ENCODE measurements around the gene CDH23. TPM values are rescaled to one million over a fixed set of nuclear protein-coding genes. Genes with fewer than 3 reads are reported as not detected.
A peak's percentile ranks its signal among the peaks of the same experiment; 100 is the strongest.

The CDH23 gene
- polyA plus RNA-seq, 1 experiment = 0.01 TPM

GRCh38 chr10:71811351-71811750 is 414.6 kb downstream of the CDH23 start:
- POLR2A ChIA-PET = interaction anchor here (0.9 kb wide), 1 partner anchor 45 kb away, joined by 3 read pairs; no protein-coding TSS in a partner anchor

GRCh38 chr10:71812016-71812912 is 415.5 kb downstream of the CDH23 start:
- H3K9me3 ChIP-seq (ENCODE audit: control insufficient read depth, insufficient read depth, low read length) = no peaks in the 10 kb centered on the region; the same call in 1 of the 2 replicates
- ChIA-PET CTCF (interaction anchor here (0.6 to 2.5 kb wide), 6 partner anchors 12 to 115 kb away, joined by 3 to 10 read pairs (median 3); partner anchors contain the start of gene VSIR), POLR2A (interaction anchor here (0.9 kb wide), 1 partner anchor 46 kb away, joined by 3 read pairs; no protein-coding TSS in a partner anchor)
- no peak overlapping the region for H3K4me3 ChIP-seq (ENCODE audit: low read depth, low read length)
- DNase-seq (ENCODE audit: low read depth, low spot score) = no peak
- peak; percentile 86 for TF ChIP-seq CTCF (IDR thresholded peaks at IDR 0.05; ENCODE audit: low read depth, low read length)
- H3K27ac ChIP-seq (ENCODE audit: low read depth, low read length) = no peak overlapping the region
- H3K27me3 ChIP-seq (ENCODE audit: control insufficient read depth, insufficient read depth, low read length) = peaks cover 5% of the 10 kb centered on the region

More at GRCh38 chr10:71811351-71811750, 414.6 kb downstream of the CDH23 start:
- Histone ChIP-seq H3K9me3 (ENCODE audit: control insufficient read depth, insufficient read depth, low read length) (no peaks in the 10 kb centered on the region; the same call in 1 of the 2 replicates), H3K27me3 (ENCODE audit: control insufficient read depth, insufficient read depth, low read length) (peaks cover 8% of the 10 kb centered on the region), H3K27ac (ENCODE audit: low read depth, low read length) (no peak overlapping the region), H3K4me3 (ENCODE audit: low read depth, low read length) (no peak overlapping the region)
- TF ChIP-seq CTCF (IDR thresholded peaks at IDR 0.05; ENCODE audit: low read depth, low read length) = no peak
- no peak for DNase-seq (ENCODE audit: low read depth, low spot score)
- CTCF ChIA-PET = interaction anchor here (0.6 to 1.5 kb wide), 6 partner anchors 18 to 497 kb away, joined by 3 to 7 read pairs (median 3); partner anchors contain the start of gene VSIR

GRCh38 chr10:71812913-71813590 is 416.3 kb downstream of the CDH23 start:
- ChIA-PET CTCF (interaction anchor here (1.1 to 2.5 kb wide), 3 partner anchors 11 to 116 kb away, joined by 3 to 10 read pairs (median 6); no protein-coding TSS in a partner anchor), POLR2A (no interaction called here)
- H3K9me3 ChIP-seq (ENCODE audit: control insufficient read depth, insufficient read depth, low read length) = no peaks in the 10 kb centered on the region; the same call in 1 of the 2 replicates
- DNase-seq (ENCODE audit: low read depth, low spot score) = no peak
- no peak for TF ChIP-seq CTCF (IDR thresholded peaks at IDR 0.05; ENCODE audit: low read depth, low read length)
- H3K4me3 ChIP-seq (ENCODE audit: low read depth, low read length) = no peak overlapping the region
- H3K27me3 ChIP-seq (ENCODE audit: control insufficient read depth, insufficient read depth, low read length) = no peaks in the 10 kb centered on the region
- no peak overlapping the region for H3K27ac ChIP-seq (ENCODE audit: low read depth, low read length)

- Histone ChIP-seq H3K27ac (ENCODE audit: low read depth, low read length) (no peak overlapping the region), H3K27me3 (ENCODE audit: control insufficient read depth, insufficient read depth, low read length) (no peaks in the 10 kb centered on the region), H3K9me3 (ENCODE audit: control insufficient read depth, insufficient read depth, low read length) (no peaks in the 10 kb centered on the region; the same call in 1 of the 2 replicates), H3K4me3 (ENCODE audit: low read depth, low read length) (no peak overlapping the region)
- POLR2A ChIA-PET = no interaction called here
- CTCF ChIA-PET = interaction anchor here (0.7 to 2.5 kb wide), 3 partner anchors 9 to 118 kb away, joined by 3 to 10 read pairs (median 4); no protein-coding TSS in a partner anchor
- no peak for TF ChIP-seq CTCF (IDR thresholded peaks at IDR 0.05; ENCODE audit: low read depth, low read length)
- no peak for DNase-seq (ENCODE audit: low read depth, low spot score)
These were observed 418.2 kb downstream of the CDH23 start for GRCh38 chr10:71814922-71815411.
